NT2/D1 (cell line): ENCODE data around the gene FAM222B.

ENCODE experiments used
- DNase-seq: peaks from one replicate; pipeline ENCODE4 v3.0.0-alpha.2; 2011; ENCODE audit warnings: low read depth, low spot score
- H3K27me3 ChIP-seq: 2 replicates; pipeline ENCODE4 v1.6.0; 2011; ENCODE audit warnings: mild to moderate bottlenecking; ENCODE audit not compliant: insufficient read length, insufficient read depth
- H3K36me3 ChIP-seq: 2 replicates; pipeline ENCODE4 v1.6.1; 2011; ENCODE audit warnings: mild to moderate bottlenecking, low read length, mixed read lengths; ENCODE audit not compliant: insufficient read depth, insufficient read length
- H3K4me1 ChIP-seq: 2 replicates; pipeline ENCODE4 v1.5.1; 2011; ENCODE audit not compliant: insufficient read depth, insufficient read length
- H3K4me3 ChIP-seq: 2 replicates; pipeline ENCODE4 v1.5.1; 2011; ENCODE audit warnings: low read depth; ENCODE audit not compliant: insufficient read length
- H3K9ac ChIP-seq: 2 replicates; pipeline ENCODE4 v1.6.0; 2011; ENCODE audit warnings: low read depth; ENCODE audit not compliant: insufficient read length
- H3K9me3 ChIP-seq: 2 replicates; pipeline ENCODE4 v1.5.1; 2011; ENCODE audit warnings: mild to moderate bottlenecking, low read length; ENCODE audit not compliant: insufficient read depth
- SUZ12 ChIP-seq: IDR thresholded peaks from 2 replicates; pipeline ENCODE4 v1.6.1; 2011; ENCODE audit not compliant: insufficient read length, insufficient read depth; ENCODE audit errors: extremely low read depth
- YY1 ChIP-seq: IDR thresholded peaks from 2 replicates; pipeline ENCODE4 v1.6.1; 2011; ENCODE audit not compliant: insufficient read length, insufficient read depth
- ZNF274 ChIP-seq: IDR thresholded peaks from 2 replicates; pipeline ENCODE4 v1.6.1; 2011; ENCODE audit warnings: mild to moderate bottlenecking, low read depth, low read length

FAM222B gene

DNA sequence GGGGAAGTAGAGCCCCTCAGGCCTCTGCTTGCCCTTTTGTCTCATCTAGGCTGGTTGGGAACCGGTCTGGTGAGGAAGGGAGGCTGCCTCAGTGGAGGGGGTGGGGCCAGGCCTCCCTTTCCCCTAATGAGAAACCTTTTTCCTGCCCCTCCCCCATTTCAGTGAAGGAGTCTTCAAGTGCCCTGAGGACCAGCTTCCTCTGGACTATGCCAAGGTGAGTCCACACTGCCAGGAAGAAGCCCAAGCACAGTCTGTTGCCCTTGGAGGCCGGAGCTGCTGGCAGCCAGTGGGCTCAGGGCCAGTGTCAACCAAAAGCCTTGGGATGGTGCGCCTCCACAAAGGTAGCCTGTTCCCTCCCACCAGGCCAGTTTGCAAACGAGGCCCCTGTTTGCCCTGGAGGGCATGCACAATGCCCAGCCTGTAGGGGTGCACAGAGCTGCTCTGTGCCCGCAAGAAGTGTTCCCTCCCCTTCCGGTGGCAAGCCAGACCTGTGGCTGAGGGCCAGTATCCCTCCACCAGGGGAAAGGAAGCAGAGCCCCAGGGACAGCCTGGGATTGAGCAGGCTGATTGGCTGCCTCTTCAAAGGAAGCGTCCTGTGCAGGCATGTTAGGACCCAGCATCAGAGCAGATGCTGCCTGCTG lies 95.4 kb downstream of the FAM222B start:
- TF ChIP-seq SUZ12 (no peak), ZNF274 (no peak), YY1 (no peak)
- Histone ChIP-seq H3K36me3 (peaks cover 65% of the 10 kb centered on the region), H3K4me1 (peaks cover 17% of the 10 kb centered on the region), H3K9ac (peak overlapping the region; percentile 10), H3K9me3 (no peaks in the 10 kb centered on the region; the same call in 1 of the 2 replicates), H3K27me3 (no peaks in the 10 kb centered on the region), H3K4me3 (no peak overlapping the region)
- DNase-seq: no peak

DNA sequence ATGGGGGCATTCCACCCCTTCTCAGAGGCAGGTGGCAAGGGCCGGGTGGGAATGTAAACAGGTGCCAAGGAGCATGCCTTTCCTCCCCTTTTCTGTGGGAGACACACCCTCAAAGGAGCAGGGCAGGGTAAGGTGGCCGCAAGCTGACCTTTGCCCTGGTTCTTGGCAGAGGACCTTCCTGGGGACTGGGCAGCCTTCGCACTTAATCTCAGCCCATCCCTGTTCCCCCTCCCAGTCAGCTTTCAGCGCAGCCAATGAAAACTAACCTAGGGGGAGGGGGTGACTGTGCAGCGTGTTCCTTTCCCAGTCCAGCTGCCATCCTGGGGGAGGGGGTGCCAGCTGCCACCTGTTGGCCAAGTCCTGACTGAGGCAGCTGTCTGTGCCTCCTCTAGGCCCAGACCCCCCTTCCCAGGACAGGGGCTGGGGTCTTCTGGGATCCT lies 96.0 kb downstream of the FAM222B start:
- TF ChIP-seq ZNF274: no peak
- no peak for TF ChIP-seq YY1
- Histone ChIP-seq H3K9me3 (no peaks in the 10 kb centered on the region; the same call in 1 of the 2 replicates), H3K9ac (peak overlapping the region; percentile 74), H3K36me3 (peaks cover 63% of the 10 kb centered on the region), H3K4me3 (no peak overlapping the region), H3K27me3 (no peaks in the 10 kb centered on the region), H3K4me1 (peaks cover 17% of the 10 kb centered on the region)
- DNase-seq: no peak

DNA sequence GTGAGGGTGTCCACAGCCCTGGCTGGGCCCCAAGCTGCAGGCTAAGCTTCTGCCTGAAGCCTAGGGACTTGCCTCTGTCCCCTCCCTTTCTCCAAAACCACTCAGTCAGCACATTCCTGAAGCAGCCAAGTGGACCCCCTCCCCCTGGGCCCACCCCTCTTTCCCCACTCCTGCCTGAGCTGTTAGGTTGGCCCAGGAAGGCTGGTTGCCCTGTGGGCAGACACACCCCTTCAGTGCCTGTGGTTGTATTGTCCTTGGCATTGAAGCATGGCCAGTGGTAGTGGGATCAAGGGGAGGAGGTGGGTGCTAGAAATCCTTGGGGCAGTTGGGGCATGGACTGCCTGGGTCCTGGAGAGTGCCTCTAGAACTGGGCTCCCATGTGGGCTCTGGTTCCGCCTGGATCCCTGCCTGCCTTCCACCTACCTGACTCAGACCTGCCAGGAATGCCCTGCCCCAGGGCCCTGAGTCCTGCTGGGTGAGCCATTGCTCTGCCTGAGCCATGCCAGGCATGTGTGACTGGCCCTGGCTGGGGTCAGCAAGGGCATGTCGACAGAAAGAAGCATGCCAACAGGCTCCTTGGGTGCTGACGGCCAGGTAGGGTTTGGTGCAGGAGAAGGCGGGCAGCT lies 96.7 kb downstream of the FAM222B start:
- no peak for DNase-seq
- H3K4me1 ChIP-seq: peaks cover 17% of the 10 kb centered on the region
- H3K9ac ChIP-seq: peak overlapping the region; percentile 92
- H3K4me3 ChIP-seq: peak overlapping the region; percentile 81
- H3K9me3 ChIP-seq: no peaks in the 10 kb centered on the region; the same call in 1 of the 2 replicates
- TF ChIP-seq ZNF274 (no peak), SUZ12 (no peak), YY1 (no peak)
- peaks cover 57% of the 10 kb centered on the region for H3K36me3 ChIP-seq
- H3K27me3 ChIP-seq: no peaks in the 10 kb centered on the region

DNA sequence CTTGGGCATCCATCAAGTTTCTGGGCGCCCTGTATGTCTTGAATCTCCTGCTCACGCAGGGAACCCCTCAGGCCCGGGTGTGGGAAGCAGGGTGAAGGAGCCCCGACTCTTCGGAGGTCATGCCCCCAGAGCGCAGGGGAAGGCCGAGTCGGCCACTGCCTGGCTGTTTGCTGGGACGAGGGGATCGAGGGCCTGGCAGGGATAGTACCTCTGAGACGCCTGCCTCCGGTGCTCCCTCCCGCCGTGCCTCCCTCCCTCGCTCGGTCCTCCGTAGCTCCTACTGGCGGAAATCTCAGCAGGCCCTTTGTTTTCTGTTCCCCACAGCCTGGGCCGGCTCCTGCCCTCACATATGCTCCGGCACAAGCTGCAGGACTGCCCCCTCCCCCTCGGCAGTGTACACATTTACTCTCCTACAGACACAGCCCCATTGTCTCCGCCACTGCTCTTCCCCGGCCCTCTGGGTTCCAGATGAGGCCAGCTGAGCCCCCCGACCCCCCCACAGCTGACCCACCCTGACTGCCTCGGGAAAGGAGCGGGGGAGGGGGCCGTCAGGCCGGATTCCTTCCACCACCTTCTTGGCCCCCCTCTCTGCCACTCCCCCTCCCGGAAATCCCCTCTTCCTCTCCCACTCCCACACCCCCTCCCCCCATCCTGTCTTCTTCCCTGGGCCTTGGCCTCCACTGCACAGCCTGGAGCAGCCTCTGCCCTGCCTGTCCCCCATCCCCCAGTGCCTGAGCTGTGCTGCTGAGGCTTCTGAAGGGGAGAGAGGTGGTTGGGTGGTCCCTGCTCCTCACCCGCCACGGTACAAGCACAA lies 97.4 kb downstream of the FAM222B start:
- TF ChIP-seq ZNF274 (no peak), SUZ12 (no peak), YY1 (no peak)
- no peaks in the 10 kb centered on the region for H3K27me3 ChIP-seq
- H3K4me3 ChIP-seq: peak overlapping the region; percentile 81
- no peak for DNase-seq
- peak overlapping the region; percentile 92 for H3K9ac ChIP-seq
- H3K4me1 ChIP-seq: peaks cover 17% of the 10 kb centered on the region
- H3K36me3 ChIP-seq: peaks cover 56% of the 10 kb centered on the region
- H3K9me3 ChIP-seq: no peaks in the 10 kb centered on the region

DNA sequence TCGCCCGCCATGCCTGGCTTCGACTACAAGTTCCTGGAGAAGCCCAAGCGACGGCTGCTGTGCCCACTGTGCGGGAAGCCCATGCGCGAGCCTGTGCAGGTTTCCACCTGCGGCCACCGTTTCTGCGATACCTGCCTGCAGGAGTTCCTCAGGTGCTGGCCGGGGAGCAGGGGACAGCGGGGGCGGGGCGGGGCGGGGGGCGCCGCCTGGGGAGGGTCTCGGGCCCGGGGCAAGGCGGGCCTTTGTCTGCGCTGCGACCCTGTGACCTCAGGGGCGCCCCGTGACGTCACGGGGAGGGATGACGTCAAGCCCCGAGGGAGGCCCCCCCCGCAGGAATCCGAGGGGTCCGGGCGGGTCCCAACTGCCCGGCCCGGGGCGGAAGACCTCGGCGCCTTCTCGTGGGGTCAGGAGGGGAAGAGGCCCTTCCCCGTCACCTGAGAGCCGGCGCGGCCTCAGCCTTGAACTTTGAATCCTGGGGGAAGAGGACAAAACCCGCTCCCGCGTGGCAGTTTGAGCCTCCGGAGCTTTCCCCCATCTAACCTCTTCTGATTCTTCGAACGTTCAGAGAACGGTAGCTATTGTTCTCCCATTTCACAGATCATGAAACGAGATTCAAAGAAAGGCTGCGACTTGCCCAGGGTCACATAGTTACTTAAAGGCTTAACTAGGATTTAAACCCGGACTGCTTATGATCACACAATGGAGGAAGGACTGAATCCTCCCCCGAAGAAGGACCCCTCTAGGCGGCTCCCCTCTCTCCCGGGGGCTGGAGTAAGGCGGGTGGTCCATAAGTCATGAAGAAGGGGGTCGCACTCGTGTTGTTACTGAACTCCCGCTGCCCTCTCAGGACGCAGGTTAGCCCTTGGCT lies 98.3 kb downstream of the FAM222B start:
- Histone ChIP-seq H3K4me3 (peak overlapping the region; percentile 81), H3K36me3 (peaks cover 54% of the 10 kb centered on the region), H3K27me3 (no peaks in the 10 kb centered on the region), H3K4me1 (peaks cover 17% of the 10 kb centered on the region), H3K9me3 (no peaks in the 10 kb centered on the region), H3K9ac (peak overlapping the region; percentile 97)
- DNase-seq: no peak
- no peak for TF ChIP-seq YY1
- TF ChIP-seq SUZ12: no peak
- TF ChIP-seq ZNF274: no peak

DNA sequence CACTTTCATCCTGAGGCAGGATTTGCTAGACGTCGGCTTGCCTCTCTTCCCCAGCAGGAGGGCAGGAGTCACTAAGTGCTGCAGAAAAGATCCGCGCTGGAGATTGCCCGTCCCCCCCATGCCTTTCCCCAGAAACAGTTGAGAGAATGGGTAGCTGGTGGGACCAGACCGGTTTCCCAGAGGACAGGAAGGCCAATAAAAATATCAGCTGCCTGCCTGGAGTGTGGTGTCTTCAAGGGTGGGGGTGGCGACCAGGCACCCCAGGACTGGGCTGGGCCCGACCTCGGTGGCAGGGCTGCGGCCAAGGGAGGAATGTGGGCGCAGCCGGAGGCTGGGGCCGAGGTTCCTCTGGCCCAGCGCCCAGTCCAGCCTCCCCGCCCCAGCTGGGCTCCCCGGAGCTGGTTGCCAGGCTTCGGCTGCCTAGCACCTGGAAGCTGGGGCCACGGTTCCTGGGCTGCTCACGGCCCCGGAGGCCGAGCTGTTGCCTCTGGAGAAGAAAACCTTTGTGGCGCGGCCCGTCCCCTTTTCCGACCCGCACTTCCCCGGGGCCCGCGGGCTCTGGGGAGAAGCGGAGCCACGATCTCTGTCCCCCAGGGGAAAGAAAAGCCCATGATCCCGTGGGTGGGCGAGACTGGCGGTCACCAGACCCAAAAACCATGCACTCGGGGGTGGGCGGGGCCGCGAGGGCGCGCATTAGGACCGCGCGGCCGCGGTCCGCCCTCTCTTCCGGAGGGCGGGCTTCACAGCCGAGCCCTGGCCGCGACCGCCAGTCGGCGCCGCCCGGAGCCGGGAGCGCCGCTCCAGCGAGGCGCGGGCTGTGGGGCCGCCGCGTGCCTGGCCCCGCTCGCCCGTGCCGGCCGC lies 99.1 kb downstream of the FAM222B start, which contains the start of gene TRAF4:
TSS of gene TRAF4 (plus strand) at position 769 of the 861 bp plus-strand sequence. CDS start 102 bp downstream, outside the sequence.
- H3K4me1 ChIP-seq: peaks cover 19% of the 10 kb centered on the region
- peak within 1 kb of the TSS; percentile 81 for H3K4me3 ChIP-seq
- DNase-seq: peak; percentile 69

More for the DNA sequence above, 99.1 kb downstream of the FAM222B start, which contains the start of gene TRAF4:
- H3K9me3 ChIP-seq: no peaks in the 10 kb centered on the region
- peak within 1 kb of the TSS; percentile 97 for H3K9ac ChIP-seq
- no peaks in the 10 kb centered on the region for H3K27me3 ChIP-seq
- TF ChIP-seq YY1: no peak
- TF ChIP-seq ZNF274: no peak
- TF ChIP-seq SUZ12: no peak
- H3K36me3 ChIP-seq: peaks cover 53% of the 10 kb centered on the region
